ENCODE data around the gene PICALM. TPM values are rescaled to one million over a fixed set of nuclear protein-coding genes. Genes with fewer than 3 reads are reported as not detected.

The PICALM gene
- total RNA-seq, 4 donors from 2014 or later: 198 to 320 (median 220) TPM

GRCh38 chr11:86011175-86011574 lies 57.7 kb downstream of the PICALM start:
- no peak overlapping the region for H3K4me3 ChIP-seq (replicated peaks in 1 of 3)
- DNase-seq: no peak
- no peak overlapping the region for H3K27ac ChIP-seq
- H3K9me3 ChIP-seq: no peaks in the 10 kb centered on the region
- no peaks in the 10 kb centered on the region for H3K27me3 ChIP-seq
- no peak for TF ChIP-seq POLR2A (IDR thresholded peaks at IDR 0.05)
- no peak for TF ChIP-seq CTCF (IDR thresholded peaks at IDR 0.05)
- peaks cover 0 to 3% of the 10 kb centered on the region in 2 donors for H3K4me1 ChIP-seq
- WGBS, 2 donors: 91 to 92% methylated on average over 1 of the region's 1 CpG
- intact Hi-C loops (cut with DNase I): no loop called here
- peaks cover 10 to 28% of the 10 kb centered on the region in 2 donors for H3K36me3 ChIP-seq

GRCh38 chr11:86003654-86004053 lies 65.2 kb downstream of the PICALM start:
- H3K27ac ChIP-seq: no peak overlapping the region
- no peaks in the 10 kb centered on the region for H3K27me3 ChIP-seq
- no peak overlapping the region for H3K4me3 ChIP-seq (replicated peaks in 1 of 3)
- no peak for DNase-seq
- WGBS, 2 donors: 77 to 84% methylated on average over 2 of the region's 2 CpGs
- intact Hi-C loops (cut with DNase I): no loop called here
- no peaks in the 10 kb centered on the region for H3K9me3 ChIP-seq
- no peak for TF ChIP-seq POLR2A (IDR thresholded peaks at IDR 0.05)
- no peak for TF ChIP-seq CTCF (IDR thresholded peaks at IDR 0.05)
- H3K36me3 ChIP-seq: peaks cover 20 to 58% of the 10 kb centered on the region in 2 donors
- H3K4me1 ChIP-seq: no peaks in the 10 kb centered on the region

GRCh38 chr11:86002431-86002830 lies 66.5 kb downstream of the PICALM start:
- no peaks in the 10 kb centered on the region for H3K4me1 ChIP-seq
- DNase-seq: no peak
- H3K4me3 ChIP-seq (replicated peaks in 1 of 3): no peak overlapping the region

GRCh38 chr11:85991508-85991907 lies 77.4 kb downstream of the PICALM start:
- intact Hi-C loops (cut with DNase I): no loop called here
- DNase-seq: no peak
- H3K27ac ChIP-seq: no peak overlapping the region
- TF ChIP-seq CTCF (IDR thresholded peaks at IDR 0.05): no peak
- no peak for TF ChIP-seq POLR2A (IDR thresholded peaks at IDR 0.05)
- H3K4me3 ChIP-seq (replicated peaks in 1 of 3): no peak overlapping the region
- H3K36me3 ChIP-seq: peaks cover 9 to 10% of the 10 kb centered on the region in 2 donors
- H3K9me3 ChIP-seq: no peaks in the 10 kb centered on the region
- H3K27me3 ChIP-seq: no peaks in the 10 kb centered on the region
- 94 to 96% methylated on average over 2 of the region's 2 CpGs for WGBS, 2 donors
- H3K4me1 ChIP-seq: peaks cover 7% of the 10 kb centered on the region in 2 donors

More at GRCh38 chr11:86002431-86002830, 66.5 kb downstream of the PICALM start:
- Histone ChIP-seq H3K36me3 (peaks cover 25 to 56% of the 10 kb centered on the region in 2 donors), H3K27ac (no peak overlapping the region), H3K27me3 (no peaks in the 10 kb centered on the region), H3K9me3 (no peaks in the 10 kb centered on the region)
- TF ChIP-seq CTCF (IDR thresholded peaks at IDR 0.05) (no peak), POLR2A (IDR thresholded peaks at IDR 0.05) (no peak)
- intact Hi-C loops (cut with DNase I): no loop called here
- 92 to 98% methylated on average over 3 of the region's 3 CpGs for WGBS, 2 donors

- H3K27ac ChIP-seq: no peak overlapping the region
- no peaks in the 10 kb centered on the region for H3K9me3 ChIP-seq
- H3K27me3 ChIP-seq: no peaks in the 10 kb centered on the region
- TF ChIP-seq CTCF (IDR thresholded peaks at IDR 0.05) (no peak), POLR2A (IDR thresholded peaks at IDR 0.05) (no peak)
- H3K36me3 ChIP-seq: peaks cover 3 to 7% of the 10 kb centered on the region in 2 donors
- DNase-seq: no peak
- H3K4me3 ChIP-seq (replicated peaks in 1 of 3): no peak overlapping the region
- WGBS, 2 donors: 80 to 82% methylated on average over 2 of the region's 2 CpGs
- H3K4me1 ChIP-seq: peaks cover 7% of the 10 kb centered on the region in 2 donors
- intact Hi-C loops (cut with DNase I): no loop called here
Measured at GRCh38 chr11:85989746-85990145, 79.1 kb downstream of the PICALM start.
